Ureter (tissue), 1 donor: ENCODE data around the gene CDH23. TPM values are rescaled to one million over a fixed set of nuclear protein-coding genes. Genes with fewer than 3 reads are reported as not detected.
A peak's percentile ranks its signal among the peaks of the same experiment; 100 is the strongest.

Experiments used
- DNase-seq: peaks from one replicate; pipeline ENCODE4 v3.0.0-alpha.2; 2020; ENCODE audit warnings: low spot score
- total RNA-seq: library from RNA; stranded (reverse); gene quantifications from one replicate; pipeline ENCODE4 v1.2.4, GENCODE V29; 2023
- donor health status: DM: yes; HTN: yes; CAD: no.

CDH23 gene
- total RNA-seq, 1 donor from 2014 or later, result 79.3 TPM

- DNase-seq, result no peak
Observed at GRCh38 chr10:71536332-71536731, 139.6 kb downstream of the CDH23 start.

GRCh38 chr10:71537125-71537524 is 140.4 kb downstream of the CDH23 start:
- no peak for DNase-seq

- no peak for DNase-seq
Observed at GRCh38 chr10:71537681-71538080, 141.0 kb downstream of the CDH23 start.

GRCh38 chr10:71538608-71539260 is 142.0 kb downstream of the CDH23 start:
- no peak for DNase-seq

GRCh38 chr10:71539442-71540118 is 142.9 kb downstream of the CDH23 start:
- DNase-seq, result no peak

- DNase-seq, result no peak
Observed at GRCh38 chr10:71542478-71542877, 145.8 kb downstream of the CDH23 start.

GRCh38 chr10:71543608-71544170 is 147.0 kb downstream of the CDH23 start:
- DNase-seq, result no peak

GRCh38 chr10:71545001-71545400 is 148.3 kb downstream of the CDH23 start:
- no peak for DNase-seq

GRCh38 chr10:71546220-71546619 is 149.5 kb downstream of the CDH23 start:
- DNase-seq, result no peak

GRCh38 chr10:71547312-71547711 is 150.6 kb downstream of the CDH23 start:
- DNase-seq, result no peak

- DNase-seq, result peak; percentile 59
Observed at GRCh38 chr10:71547876-71548846, 151.4 kb downstream of the CDH23 start.

GRCh38 chr10:71549766-71550533 is 153.2 kb downstream of the CDH23 start:
- no peak for DNase-seq

- no peak for DNase-seq
Observed at GRCh38 chr10:71550628-71551027, 153.9 kb downstream of the CDH23 start.

- DNase-seq, result no peak
Observed at GRCh38 chr10:71551970-71552369, 155.2 kb downstream of the CDH23 start.

- DNase-seq, result no peak
Observed at GRCh38 chr10:71553432-71553831, 156.7 kb downstream of the CDH23 start.

- no peak for DNase-seq
Observed at GRCh38 chr10:71554671-71555070, 158.0 kb downstream of the CDH23 start.

GRCh38 chr10:71555087-71555723 is 158.5 kb downstream of the CDH23 start:
- DNase-seq, result no peak

GRCh38 chr10:71555724-71556119 is 159.0 kb downstream of the CDH23 start:
- DNase-seq, result no peak

GRCh38 chr10:71558991-71559390 is 162.3 kb downstream of the CDH23 start:
- no peak for DNase-seq

- peak; percentile 58 for DNase-seq
Observed at GRCh38 chr10:71561003-71561574, 164.4 kb downstream of the CDH23 start.
